Central memory CD4-positive, alpha-beta T cell (primary cell): ENCODE measurements around the gene FGFR2.

ENCODE experiments used
- DNase-seq: peaks from one replicate; pipeline ENCODE4 v3.0.0; 2022

FGFR2 gene

GRCh38 chr10:121484401-121484800 lies 113.8 kb downstream of the FGFR2 start:
- no peak for DNase-seq

DNA sequence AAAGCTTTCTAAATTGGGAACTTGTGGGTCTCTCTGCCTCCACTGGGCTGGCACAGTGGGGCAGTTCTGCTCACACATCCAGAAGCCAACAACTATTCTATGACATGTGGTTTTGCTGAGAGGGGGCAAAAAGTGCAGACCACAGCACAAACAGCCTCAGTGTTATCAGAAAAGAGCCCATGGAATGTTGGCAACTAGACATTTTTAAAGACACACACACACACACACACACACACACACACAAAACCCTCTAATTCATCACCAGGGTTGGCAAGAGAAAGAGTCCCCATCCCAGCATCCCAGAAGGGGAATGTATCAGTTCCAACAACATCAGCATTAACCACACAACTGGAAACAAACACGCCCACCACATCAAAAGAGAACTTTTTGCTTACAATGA lies 117.1 kb downstream of the FGFR2 start:
- no peak for DNase-seq

GRCh38 chr10:121478556-121478955 lies 119.7 kb downstream of the FGFR2 start:
- DNase-seq = no peak

GRCh38 chr10:121469797-121470606 lies 128.2 kb downstream of the FGFR2 start:
- DNase-seq = no peak

- no peak for DNase-seq
Observed at GRCh38 chr10:121468726-121469125, 129.5 kb downstream of the FGFR2 start.

DNA sequence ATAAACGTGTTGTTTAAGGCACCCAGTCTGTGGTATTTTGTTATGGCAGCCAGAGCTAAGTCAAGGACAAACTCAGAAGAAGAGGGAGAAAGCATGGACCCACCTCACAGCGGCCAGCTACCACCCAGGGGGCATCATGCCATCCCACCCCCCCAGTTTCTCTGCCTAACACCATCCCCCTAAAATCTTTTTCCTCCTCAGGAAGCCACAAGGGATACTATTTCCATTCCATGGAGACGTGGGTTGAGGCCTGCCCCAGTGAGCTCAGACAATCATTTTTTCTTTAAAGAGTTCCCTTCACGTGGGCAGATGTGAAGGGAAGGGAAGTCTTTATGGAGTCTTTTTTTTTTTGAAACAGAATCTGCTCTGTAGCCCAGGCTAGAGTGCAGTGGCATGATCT lies 131.8 kb downstream of the FGFR2 start:
- DNase-seq = no peak

DNA sequence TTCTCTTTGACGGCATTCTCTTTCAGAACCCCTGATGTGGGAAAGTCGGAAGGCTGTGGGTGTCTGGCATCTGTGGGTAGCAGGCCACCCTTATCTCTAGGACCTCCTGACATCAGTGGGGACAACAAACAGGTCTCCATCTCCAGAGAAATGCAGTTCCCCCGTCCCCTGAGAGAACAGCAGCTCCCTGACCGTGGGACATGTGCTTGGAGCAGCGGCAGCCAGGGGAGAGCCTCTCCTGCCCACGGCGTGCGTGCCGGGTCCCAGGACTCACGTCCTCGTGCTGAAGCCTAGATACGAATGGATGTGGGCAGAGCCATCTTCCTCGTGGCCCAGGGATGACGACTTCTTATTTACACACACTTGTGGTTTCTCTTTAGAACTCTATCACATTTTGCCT lies 133.0 kb downstream of the FGFR2 start:
- no peak for DNase-seq

DNA sequence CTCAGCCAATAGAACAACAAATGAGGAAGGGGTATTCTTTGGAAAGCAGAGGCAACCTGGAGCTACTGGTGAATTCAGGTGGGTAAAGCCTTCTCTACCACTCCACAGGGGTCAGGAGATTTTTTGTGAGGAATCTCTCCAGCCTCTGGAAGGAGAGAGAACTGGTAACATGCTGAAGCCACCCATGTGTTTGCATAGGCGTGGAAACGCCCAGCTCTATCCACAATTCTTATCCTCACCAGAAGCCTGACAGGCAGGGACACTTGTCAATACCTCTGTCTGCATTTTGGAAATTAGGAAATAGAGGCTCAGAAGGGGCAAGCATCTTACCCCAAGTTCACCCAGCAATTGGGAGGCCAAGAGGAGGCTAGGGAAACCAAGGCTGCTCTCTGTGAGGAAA lies 133.7 kb downstream of the FGFR2 start:
- no peak for DNase-seq

GRCh38 chr10:121462955-121463354 lies 135.3 kb downstream of the FGFR2 start:
- no peak for DNase-seq

GRCh38 chr10:121462281-121462680 lies 136.0 kb downstream of the FGFR2 start:
- no peak for DNase-seq

GRCh38 chr10:121461307-121461706 lies 136.9 kb downstream of the FGFR2 start:
- no peak for DNase-seq

DNA sequence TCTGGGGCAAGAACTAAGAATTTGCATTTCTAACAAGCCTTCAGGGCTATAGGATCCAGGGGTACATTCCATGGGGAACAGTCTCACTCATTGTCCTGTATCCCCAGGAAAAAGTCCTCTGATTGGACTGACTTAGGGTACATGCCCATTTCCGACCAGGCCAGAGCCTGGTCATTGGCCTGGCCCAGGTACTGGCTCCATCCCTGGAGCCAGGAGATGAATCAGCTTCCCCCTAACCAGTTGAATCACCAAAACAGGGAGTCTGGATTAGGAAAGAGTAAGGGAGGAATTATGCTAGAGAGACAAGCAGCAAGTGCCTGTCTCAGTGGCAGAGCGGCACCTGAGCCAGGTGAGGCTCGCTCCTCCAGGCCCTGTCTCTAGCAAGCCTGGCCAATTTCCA lies 137.5 kb downstream of the FGFR2 start:
- DNase-seq = no peak

DNA sequence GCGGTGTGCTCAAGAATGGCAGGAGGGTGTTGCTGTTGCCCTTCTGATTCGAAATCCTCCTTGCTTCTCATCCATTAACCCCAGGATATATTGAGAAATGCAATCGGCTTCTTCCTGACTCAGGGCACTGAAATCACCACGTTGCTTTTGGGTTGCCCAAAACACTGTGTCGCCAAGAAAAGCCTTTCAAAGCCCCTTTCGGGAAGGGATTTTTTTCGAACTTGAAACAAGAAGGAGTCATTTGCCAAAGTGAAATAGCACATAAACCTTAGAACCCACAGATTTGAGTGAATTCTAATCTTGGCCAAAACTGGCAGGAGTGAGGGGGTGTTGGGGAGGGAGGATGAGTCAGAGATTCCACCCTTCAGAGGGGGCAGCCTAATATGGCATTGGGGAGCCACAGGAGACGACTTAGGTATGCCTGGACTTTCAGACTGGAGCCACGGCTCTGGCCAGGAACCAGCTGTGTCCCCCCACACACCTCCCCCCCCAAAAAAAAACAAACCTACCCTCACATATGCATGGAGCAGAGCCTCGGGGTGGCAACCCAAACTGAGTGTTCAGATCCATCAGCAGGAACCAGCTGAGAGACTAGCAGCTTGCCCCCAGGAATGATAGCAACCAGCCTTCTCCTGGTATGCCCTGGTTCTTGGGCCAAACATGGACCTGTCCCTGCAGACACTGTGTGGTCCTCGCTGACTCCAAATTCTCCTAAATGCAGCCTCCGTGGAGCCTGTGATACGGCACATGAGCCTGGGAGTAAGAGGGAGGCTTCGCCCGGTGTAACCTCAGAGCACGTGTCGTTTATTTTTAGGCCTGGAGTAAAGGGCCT lies 138.4 kb downstream of the FGFR2 start:
- DNase-seq = no peak

- no peak for DNase-seq
Observed at GRCh38 chr10:121459279-121459621, 139.0 kb downstream of the FGFR2 start.

DNA sequence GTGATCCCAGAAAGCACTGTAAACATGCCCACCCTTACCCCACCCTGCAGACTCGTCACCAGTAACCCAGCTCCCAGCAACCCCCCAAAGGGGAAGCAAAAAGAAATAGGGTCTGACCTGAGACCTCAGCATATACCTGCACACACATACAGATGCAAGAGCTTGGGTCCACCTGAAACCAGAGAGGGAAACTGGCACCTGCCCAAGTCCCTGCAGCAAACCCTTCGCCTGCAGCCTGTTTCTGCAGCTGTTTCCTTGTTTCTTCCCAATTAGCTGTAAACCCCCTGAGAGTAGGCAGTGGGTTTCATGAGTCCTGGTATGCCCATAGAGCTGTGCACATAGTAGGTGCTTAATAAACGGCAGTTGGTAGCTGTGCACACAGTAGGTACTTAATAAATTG lies 140.5 kb downstream of the FGFR2 start:
- no peak for DNase-seq

GRCh38 chr10:121455377-121455776 lies 142.9 kb downstream of the FGFR2 start:
- DNase-seq = no peak

DNA sequence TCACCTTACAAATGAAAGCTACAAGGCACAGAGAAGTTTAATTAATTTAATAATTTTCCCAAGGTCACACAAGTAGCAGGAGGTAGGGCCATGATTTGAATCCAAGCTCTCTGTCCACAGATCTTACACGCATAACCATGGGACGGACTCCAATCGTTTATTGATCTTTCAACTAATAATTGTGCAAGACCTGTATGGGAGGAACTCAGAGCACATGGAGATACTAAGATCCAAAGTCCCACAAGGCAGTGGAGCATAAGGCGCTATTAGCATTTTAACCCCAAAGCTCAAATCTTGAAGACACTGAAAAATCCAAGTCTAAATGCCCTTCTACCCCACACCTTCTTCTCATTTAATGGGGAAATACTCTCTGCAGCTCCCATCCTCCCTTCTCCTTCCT lies 143.5 kb downstream of the FGFR2 start:
- no peak for DNase-seq

- no peak for DNase-seq
Observed at GRCh38 chr10:121453160-121453559, 145.1 kb downstream of the FGFR2 start.

DNA sequence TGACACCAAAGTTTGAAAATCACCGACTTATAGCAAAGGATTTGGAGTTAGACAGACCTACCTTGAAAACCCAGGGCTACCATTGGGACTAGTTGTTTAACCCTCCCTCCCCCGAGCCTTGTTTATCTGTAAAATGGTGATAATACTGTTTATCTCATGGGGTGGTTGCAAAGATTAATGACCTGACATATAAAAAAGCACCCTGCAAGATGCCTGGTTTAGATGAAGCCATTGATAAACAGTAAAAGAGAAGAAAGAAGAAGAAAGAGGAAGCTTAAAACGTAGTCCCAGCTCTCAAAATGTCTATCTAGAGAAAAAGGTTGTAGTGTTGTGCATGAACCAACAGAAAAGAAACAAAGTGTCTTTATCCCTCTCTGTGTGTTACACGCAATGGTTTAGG lies 145.7 kb downstream of the FGFR2 start:
- DNase-seq = no peak

GRCh38 chr10:121450247-121450646 lies 148.0 kb downstream of the FGFR2 start:
- no peak for DNase-seq

- no peak for DNase-seq
Observed at GRCh38 chr10:121449482-121449924, 148.7 kb downstream of the FGFR2 start.

GRCh38 chr10:121448766-121449421 lies 149.3 kb downstream of the FGFR2 start:
- no peak for DNase-seq

DNA sequence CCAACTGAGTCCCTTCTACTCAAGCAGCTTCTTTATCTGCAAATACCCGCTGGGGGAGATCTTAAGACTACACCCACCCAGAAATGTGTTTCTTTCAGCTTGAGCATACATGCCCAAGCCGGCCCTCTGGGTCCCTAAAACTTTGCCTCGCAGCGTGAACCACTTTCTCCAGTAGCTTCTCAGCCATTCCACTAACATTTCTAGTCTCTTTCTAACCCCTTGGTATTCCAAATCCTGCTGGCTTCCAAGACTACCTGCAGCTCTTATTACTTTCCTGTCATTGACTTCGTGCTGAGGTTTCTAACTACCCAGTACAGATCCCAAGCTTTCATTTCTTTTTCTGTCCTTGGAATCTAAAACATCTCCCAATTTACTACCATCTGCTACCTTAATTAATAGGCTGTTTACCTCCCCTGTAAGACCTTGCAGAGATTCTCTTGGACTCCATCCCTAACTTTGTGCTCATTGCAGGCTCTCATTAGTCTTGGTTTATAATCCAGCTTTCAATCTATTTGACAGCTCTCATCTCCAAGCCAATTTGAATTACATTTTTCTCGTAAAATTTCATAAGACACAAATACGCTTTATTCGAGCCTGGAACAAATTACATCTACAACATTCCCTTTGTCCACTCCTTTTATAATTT lies 153.6 kb downstream of the FGFR2 start:
- no peak for DNase-seq
